ENCODE data around the gene ADCY4.

The ADCY4 gene

GRCh38 chr14:24313913-24314312, 21.0 kb downstream of the ADCY4 start:
- TF ChIP-seq POLR2AphosphoS5 (IDR thresholded peaks at IDR 0.05; ENCODE audit: low read depth): peak; percentile 42; the same call in 1 of the 2 replicates
- no peak for TF ChIP-seq REST (IDR thresholded peaks at IDR 0.05; ENCODE audit: insufficient replicate concordance, low read depth)
- peak; percentile 78; the same call in 1 of the 2 replicates for TF ChIP-seq SPI1 (IDR thresholded peaks at IDR 0.05; ENCODE audit: borderline replicate concordance, low read depth)
- peak in 1 of 2 experiments; percentile 68 for DNase-seq (ENCODE audit: low read depth in 1 of 2, low spot score in 1 of 2)
- Histone ChIP-seq H3K27me3 (ENCODE audit: insufficient read depth, poor library complexity, severe bottlenecking) (no peaks in the 10 kb centered on the region), H3K27ac (replicated peaks) (peak overlapping the region; percentile 93), H3K4me3 (replicated peaks; ENCODE audit: insufficient read depth, low read length) (no peak overlapping the region)

- Histone ChIP-seq H3K4me3 (replicated peaks; ENCODE audit: insufficient read depth, low read length) (peak overlapping the region; percentile 47), H3K27me3 (ENCODE audit: insufficient read depth, poor library complexity, severe bottlenecking) (no peaks in the 10 kb centered on the region), H3K27ac (replicated peaks) (peak overlapping the region; percentile 93)
- TF ChIP-seq GABPA (IDR thresholded peaks at IDR 0.05; ENCODE audit: low read depth) (no peak), REST (IDR thresholded peaks at IDR 0.05; ENCODE audit: insufficient replicate concordance, low read depth) (no peak), SPI1 (IDR thresholded peaks at IDR 0.05; ENCODE audit: borderline replicate concordance, low read depth) (no peak), CTCF (IDR thresholded peaks at IDR 0.05; ENCODE audit: insufficient read depth, low read length) (no peak), POLR2AphosphoS5 (IDR thresholded peaks at IDR 0.05; ENCODE audit: low read depth) (peak; percentile 67; the same call in 1 of the 2 replicates)
- DNase-seq (ENCODE audit: low read depth in 1 of 2, low spot score in 1 of 2): peak; percentile 90
Observed at GRCh38 chr14:24312736-24313507, 21.9 kb downstream of the ADCY4 start.

GRCh38 chr14:24311837-24312615, 22.8 kb downstream of the ADCY4 start:
- TF ChIP-seq SPI1 (IDR thresholded peaks at IDR 0.05; ENCODE audit: borderline replicate concordance, low read depth): no peak
- no peak; the same call in 1 of the 2 replicates for TF ChIP-seq POLR2AphosphoS5 (IDR thresholded peaks at IDR 0.05; ENCODE audit: low read depth)
- no peak for TF ChIP-seq CTCF (IDR thresholded peaks at IDR 0.05; ENCODE audit: insufficient read depth, low read length)
- DNase-seq (ENCODE audit: low read depth in 1 of 2, low spot score in 1 of 2): peak; percentile 61 to 70
- H3K27me3 ChIP-seq (ENCODE audit: insufficient read depth, poor library complexity, severe bottlenecking): no peaks in the 10 kb centered on the region
- H3K4me3 ChIP-seq (replicated peaks; ENCODE audit: insufficient read depth, low read length): peak overlapping the region; percentile 47
- peak overlapping the region; percentile 93 for H3K27ac ChIP-seq (replicated peaks)

Data from HL-60 (cell line).